Choroid plexus epithelial cell (primary cell): Measurements from ENCODE around the gene BAZ2B.
A peak's percentile ranks its signal among the peaks of the same experiment; 100 is the strongest.

Source experiments
- DNase-seq: peaks from one replicate; pipeline ENCODE4 v3.0.0-alpha.2; 2010; ENCODE audit warnings: low read depth
- H3K4me3 ChIP-seq: 2 replicates; pipeline ENCODE4 v1.5.1; 2011; ENCODE audit warnings: low read depth, mild to moderate bottlenecking, control low read depth, low read length, moderate library complexity
- TF ChIP-seq, protein P1 (sequence below): conservative IDR thresholded peaks from 2 replicates; pipeline ENCODE4 v1.5.1; 2011; ENCODE audit warnings: low read depth, mild to moderate bottlenecking, control low read depth, inconsistent platforms, low read length, moderate library complexity

BAZ2B gene

DNA sequence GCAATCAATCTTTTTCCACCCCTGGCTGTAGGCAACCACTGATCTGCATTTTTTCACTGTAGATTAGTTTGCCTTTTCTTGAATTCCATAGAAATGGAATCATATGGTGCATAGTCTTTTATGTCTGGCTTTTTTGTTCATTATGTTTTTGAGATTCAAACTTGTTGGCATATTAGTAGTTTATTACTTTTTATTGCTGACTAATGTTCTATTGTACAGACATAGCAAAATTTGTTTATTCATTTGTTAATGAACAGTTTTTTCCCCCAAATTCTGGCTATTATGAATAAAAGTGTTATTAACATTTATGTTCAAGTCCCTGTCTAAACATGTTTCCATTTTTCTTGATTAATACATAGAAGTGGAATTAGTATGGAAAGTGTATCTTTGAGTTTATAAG is 308.4 kb downstream of the BAZ2B start:
- H3K4me3 ChIP-seq = no peak overlapping the region
- TF ChIP-seq, protein P1, sequence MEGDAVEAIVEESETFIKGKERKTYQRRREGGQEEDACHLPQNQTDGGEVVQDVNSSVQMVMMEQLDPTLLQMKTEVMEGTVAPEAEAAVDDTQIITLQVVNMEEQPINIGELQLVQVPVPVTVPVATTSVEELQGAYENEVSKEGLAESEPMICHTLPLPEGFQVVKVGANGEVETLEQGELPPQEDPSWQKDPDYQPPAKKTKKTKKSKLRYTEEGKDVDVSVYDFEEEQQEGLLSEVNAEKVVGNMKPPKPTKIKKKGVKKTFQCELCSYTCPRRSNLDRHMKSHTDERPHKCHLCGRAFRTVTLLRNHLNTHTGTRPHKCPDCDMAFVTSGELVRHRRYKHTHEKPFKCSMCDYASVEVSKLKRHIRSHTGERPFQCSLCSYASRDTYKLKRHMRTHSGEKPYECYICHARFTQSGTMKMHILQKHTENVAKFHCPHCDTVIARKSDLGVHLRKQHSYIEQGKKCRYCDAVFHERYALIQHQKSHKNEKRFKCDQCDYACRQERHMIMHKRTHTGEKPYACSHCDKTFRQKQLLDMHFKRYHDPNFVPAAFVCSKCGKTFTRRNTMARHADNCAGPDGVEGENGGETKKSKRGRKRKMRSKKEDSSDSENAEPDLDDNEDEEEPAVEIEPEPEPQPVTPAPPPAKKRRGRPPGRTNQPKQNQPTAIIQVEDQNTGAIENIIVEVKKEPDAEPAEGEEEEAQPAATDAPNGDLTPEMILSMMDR = no peak
- DNase-seq = no peak

DNA sequence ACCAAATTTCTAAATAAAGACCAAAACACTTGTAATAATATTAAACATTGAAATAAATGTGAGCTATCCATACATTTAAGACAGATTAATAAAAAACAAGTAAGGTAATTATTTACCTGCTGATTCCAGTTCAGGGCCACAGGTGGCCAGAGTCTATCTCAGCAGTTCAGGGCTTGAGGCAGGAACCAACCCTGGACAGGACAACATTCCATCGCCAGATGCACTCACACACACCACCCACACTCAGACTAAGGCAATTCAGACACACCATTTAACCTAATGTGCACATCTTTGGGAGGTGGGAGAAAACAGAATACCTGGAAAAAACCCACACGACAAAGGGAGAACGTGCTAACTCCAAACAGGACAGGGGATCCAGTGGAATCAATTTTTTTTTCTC is 315.8 kb downstream of the BAZ2B start:
- TF ChIP-seq, protein P1 = no peak
- no peak for DNase-seq
- no peak overlapping the region for H3K4me3 ChIP-seq

DNA sequence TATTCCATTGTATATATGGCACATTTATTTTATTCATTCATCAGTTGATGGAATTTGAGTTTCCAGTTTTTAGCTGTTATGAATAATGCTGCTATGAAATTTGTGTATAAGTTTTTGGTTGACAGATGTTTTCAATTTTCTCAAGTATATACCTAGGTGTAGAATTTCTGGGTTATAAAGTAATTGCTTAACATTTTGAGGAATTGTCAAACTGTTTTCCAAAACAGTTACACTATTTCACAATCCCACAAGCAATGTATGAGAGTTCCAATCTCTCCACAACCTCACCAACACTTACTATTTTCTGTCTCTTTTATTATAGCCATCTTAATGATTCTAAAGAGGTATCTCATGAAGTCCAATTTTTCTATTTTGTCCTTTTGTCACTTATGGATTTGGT is 317.4 kb downstream of the BAZ2B start:
- DNase-seq = no peak
- TF ChIP-seq, protein P1 = no peak
- no peak overlapping the region for H3K4me3 ChIP-seq

DNA sequence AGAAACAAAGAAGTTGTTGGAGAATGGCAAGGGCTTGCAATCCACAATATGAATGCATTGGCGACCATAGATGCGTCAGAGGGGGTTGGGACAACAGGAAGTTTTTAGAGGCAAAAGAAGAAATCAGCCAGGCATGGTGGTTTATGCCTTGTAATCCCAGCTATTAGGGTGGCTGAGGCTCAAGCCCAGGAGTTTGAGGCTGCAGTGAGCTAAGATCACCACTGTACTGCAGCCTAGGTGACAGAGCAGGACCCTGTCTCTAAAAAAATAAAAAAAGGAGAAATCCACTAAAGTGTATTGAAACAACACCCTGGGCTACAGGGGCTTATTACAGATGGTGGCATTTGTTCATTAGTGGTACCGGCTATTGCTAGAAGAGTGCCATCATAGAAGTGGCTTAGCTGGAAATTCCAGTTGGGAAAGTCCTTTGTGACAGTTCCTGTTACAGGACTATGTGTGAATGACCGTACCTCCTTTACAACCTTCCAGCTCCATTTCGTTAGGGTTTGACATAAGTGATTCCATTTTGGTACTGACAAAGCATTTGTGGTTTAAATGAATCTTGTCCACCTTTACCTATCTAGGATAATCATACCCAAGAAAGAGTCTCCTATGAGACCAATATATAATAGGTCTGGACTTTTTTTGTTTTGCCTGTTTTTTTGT is 319.2 kb downstream of the BAZ2B start:
- H3K4me3 ChIP-seq = no peak overlapping the region
- DNase-seq = no peak
- TF ChIP-seq, protein P1 = no peak

DNA sequence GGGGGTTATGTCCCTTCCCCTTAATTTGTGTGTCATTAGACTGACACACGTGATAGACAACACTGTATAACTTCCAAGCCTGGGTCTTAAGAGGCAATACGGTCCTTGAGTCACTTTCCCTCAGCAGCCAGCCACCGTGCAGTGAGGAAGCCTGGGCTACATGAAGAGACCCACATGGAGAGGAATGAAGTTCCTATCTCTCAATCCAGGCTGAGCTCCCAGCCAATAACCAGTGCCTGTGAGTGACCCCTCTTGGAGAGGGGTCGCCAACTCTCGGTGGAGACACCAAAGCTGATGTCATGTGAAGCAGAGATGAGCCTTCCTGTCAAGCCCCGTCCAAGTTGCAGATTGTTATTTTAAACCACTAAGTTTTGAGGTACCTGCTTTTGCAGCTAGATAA is 324.2 kb downstream of the BAZ2B start:
- H3K4me3 ChIP-seq = no peak overlapping the region
- DNase-seq = no peak
- TF ChIP-seq, protein P1 = no peak

DNA sequence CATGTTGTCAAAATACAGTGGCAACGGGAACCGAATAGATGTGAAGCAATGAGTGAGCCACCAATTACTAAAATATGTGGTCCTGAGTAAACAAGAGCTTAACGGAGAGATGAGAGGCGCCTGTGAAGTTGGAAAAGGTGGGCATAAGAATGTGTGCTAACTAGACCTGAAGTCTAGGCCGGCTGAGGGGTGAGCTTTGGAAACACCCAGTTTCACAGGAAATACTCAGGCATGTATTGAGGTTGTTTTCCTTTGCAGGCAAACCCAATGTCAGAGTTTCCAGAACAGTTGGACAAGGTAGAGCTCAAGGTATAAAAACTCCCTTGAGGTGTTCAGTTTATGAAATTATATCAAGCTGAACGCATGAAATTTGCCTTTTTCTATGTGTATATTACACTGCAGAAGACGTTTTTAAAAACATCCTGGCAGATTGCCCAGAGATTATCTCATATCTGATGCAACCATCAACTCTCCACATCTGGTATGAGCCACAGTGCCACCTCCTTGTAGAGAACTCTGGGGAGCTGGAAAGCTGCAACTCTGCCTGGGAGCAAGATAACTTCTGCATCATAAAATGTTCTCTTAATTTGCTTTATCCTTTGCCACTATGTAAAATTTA is 325.9 kb downstream of the BAZ2B start:
- peak; percentile 97 for DNase-seq
- H3K4me3 ChIP-seq = no peak overlapping the region
- TF ChIP-seq, protein P1 = peak; percentile 51

DNA sequence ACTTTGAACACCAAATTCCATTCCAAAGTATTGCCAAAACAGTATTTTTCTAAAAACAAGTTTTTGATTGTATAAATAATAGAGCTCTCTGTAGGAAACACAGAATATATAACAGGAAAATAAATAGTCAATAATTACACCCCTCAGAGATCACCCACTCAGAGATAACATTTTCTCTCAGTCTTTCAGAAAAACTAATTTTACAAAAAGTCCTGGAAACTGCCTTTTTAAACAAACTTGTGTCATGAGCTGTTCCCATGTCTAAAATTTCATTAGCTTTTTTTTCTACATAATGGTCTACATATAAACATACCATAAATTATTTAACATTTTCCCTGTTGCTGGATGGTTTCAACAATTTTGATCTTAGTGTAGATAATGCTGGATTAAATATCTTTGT is 328.6 kb downstream of the BAZ2B start:
- H3K4me3 ChIP-seq = no peak overlapping the region
- TF ChIP-seq, protein P1 = no peak
- no peak for DNase-seq
